NOMO-1 treated with DMSO at 0.1 percent for 48 hours (cell line): ENCODE results near the gene CHD5.

Experiments used
- DNase-seq: peaks from one replicate; lab custom pipeline; 2025; ENCODE audit not compliant: unreplicated experiment; lab: John Stamatoyannopoulos, UW

Gene CHD5

GRCh38 chr1:6101826-6102531, 78.1 kb downstream of the CHD5 start:
- DNase-seq: no peak

GRCh38 chr1:6100861-6101783, 79.0 kb downstream of the CHD5 start:
- no peak for DNase-seq

GRCh38 chr1:6099787-6100765, 80.0 kb downstream of the CHD5 start:
- no peak for DNase-seq

GRCh38 chr1:6099297-6099696, 80.8 kb downstream of the CHD5 start:
- no peak for DNase-seq

- DNase-seq: no peak
Observed at GRCh38 chr1:6098303-6099215, 81.6 kb downstream of the CHD5 start.

- no peak for DNase-seq
Observed at GRCh38 chr1:6097824-6098223, 82.3 kb downstream of the CHD5 start.

GRCh38 chr1:6097117-6097595, 83.0 kb downstream of the CHD5 start:
- no peak for DNase-seq

- DNase-seq: no peak
Observed at GRCh38 chr1:6096243-6097116, 83.6 kb downstream of the CHD5 start.

- DNase-seq: no peak
Observed at GRCh38 chr1:6095511-6096242, 84.4 kb downstream of the CHD5 start.

- DNase-seq: no peak
Observed at GRCh38 chr1:6094801-6095505, 85.2 kb downstream of the CHD5 start.

GRCh38 chr1:6094246-6094645, 85.9 kb downstream of the CHD5 start:
- DNase-seq: no peak

GRCh38 chr1:6093611-6094010, 86.5 kb downstream of the CHD5 start:
- no peak for DNase-seq

GRCh38 chr1:6093071-6093470, 87.0 kb downstream of the CHD5 start:
- no peak for DNase-seq

- DNase-seq: no peak
Observed at GRCh38 chr1:6092211-6092610, 87.9 kb downstream of the CHD5 start.

- no peak for DNase-seq
Observed at GRCh38 chr1:6091823-6092109, 88.4 kb downstream of the CHD5 start.

- no peak for DNase-seq
Observed at GRCh38 chr1:6090996-6091822, 88.9 kb downstream of the CHD5 start.

- DNase-seq: no peak
Observed at GRCh38 chr1:6090288-6090687, 89.8 kb downstream of the CHD5 start.
